ENCODE data around the gene ADAMTS17.

The ADAMTS17 gene

DNA sequence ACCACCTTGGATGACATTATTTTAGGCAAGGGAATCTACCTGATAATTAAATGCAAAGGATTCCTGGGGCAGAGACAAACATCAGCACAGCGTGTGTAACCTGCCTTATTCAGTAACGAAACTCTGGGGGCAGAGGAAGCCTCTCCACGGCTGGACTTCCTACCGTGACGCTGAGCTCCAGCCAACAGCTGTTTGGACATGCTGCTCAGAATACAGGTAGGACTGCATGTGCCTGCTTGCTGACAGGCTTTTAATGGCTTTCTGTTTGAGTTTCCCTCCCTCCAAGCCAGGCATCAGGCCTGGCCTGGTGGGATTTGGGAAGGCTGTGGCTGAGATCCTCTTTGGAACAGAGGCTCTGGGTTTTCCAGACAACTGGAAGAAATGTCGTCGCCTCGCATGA, 150.6 kb downstream of the ADAMTS17 start:
- H3K27me3 ChIP-seq (ENCODE audit: control insufficient read depth, insufficient read depth, low read length): no peaks in the 10 kb centered on the region
- peaks cover 17% of the 10 kb centered on the region for H3K4me1 ChIP-seq (ENCODE audit: control insufficient read depth, insufficient read depth, low read length)
- H3K27ac ChIP-seq (ENCODE audit: low read depth, low read length): no peak overlapping the region
- H3K9ac ChIP-seq (ENCODE audit: low read length): no peak overlapping the region
- H3K4me3 ChIP-seq (ENCODE audit: low read depth, low read length): no peak overlapping the region
- no peaks in the 10 kb centered on the region for H3K9me3 ChIP-seq (ENCODE audit: control insufficient read depth, insufficient read depth, low read depth, low read length)
- H3K36me3 ChIP-seq (ENCODE audit: control insufficient read depth, insufficient read depth, low read length): no peaks in the 10 kb centered on the region

DNA sequence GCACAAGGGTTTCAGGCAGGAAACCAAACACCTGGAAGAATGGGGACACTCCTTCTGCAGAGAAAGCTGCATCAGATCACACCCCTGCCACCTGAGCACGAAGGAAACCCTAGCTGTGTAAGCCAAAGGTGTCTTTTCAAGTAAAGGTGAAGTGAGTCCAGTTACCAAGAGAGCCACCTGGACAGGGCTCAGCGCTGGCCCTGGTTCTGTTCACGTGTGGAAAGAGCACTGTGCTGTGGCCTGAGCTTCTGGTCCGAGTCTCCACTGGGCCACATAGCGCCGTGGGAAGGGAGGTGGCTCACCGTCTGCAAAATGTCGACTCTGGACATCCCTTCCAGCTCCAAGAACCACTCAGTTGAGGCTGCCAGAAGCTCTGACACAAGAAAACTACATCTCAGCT, 151.1 kb downstream of the ADAMTS17 start:
- Histone ChIP-seq H3K9ac (ENCODE audit: low read length) (no peak overlapping the region), H3K9me3 (ENCODE audit: control insufficient read depth, insufficient read depth, low read depth, low read length) (no peaks in the 10 kb centered on the region), H3K36me3 (ENCODE audit: control insufficient read depth, insufficient read depth, low read length) (no peaks in the 10 kb centered on the region), H3K27me3 (ENCODE audit: control insufficient read depth, insufficient read depth, low read length) (no peaks in the 10 kb centered on the region), H3K4me1 (ENCODE audit: control insufficient read depth, insufficient read depth, low read length) (peaks cover 17% of the 10 kb centered on the region), H3K4me3 (ENCODE audit: low read depth, low read length) (no peak overlapping the region), H3K27ac (ENCODE audit: low read depth, low read length) (no peak overlapping the region)

DNA sequence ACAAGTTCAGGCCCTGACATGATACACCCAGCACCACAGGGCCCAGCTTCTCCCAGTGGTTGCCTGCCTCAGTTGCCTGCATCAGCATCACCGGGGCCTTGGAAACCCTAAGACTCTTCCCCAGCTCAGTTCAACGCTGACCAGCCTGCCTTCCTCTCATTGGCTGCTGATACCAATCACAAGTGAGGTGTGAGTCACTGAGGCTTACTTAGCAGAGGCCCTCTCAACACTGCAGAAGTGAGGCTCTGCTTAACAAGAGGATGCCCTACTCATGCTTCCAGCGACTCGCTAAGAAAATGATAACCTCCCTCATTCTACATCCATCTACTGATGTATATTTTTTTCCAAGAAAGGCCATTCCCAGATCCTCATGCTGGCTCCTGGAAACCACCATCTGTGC, 151.9 kb downstream of the ADAMTS17 start:
- Histone ChIP-seq H3K9ac (ENCODE audit: low read length) (no peak overlapping the region), H3K27me3 (ENCODE audit: control insufficient read depth, insufficient read depth, low read length) (no peaks in the 10 kb centered on the region)

GRCh38 chr15:100189319-100189718, 152.5 kb downstream of the ADAMTS17 start:
- H3K36me3 ChIP-seq (ENCODE audit: control insufficient read depth, insufficient read depth, low read length): no peaks in the 10 kb centered on the region
- H3K4me3 ChIP-seq (ENCODE audit: low read depth, low read length): no peak overlapping the region
- no peak overlapping the region for H3K9ac ChIP-seq (ENCODE audit: low read length)
- no peaks in the 10 kb centered on the region for H3K9me3 ChIP-seq (ENCODE audit: control insufficient read depth, insufficient read depth, low read depth, low read length)
- peaks cover 17% of the 10 kb centered on the region for H3K4me1 ChIP-seq (ENCODE audit: control insufficient read depth, insufficient read depth, low read length)
- no peak overlapping the region for H3K27ac ChIP-seq (ENCODE audit: low read depth, low read length)
- H3K27me3 ChIP-seq (ENCODE audit: control insufficient read depth, insufficient read depth, low read length): no peaks in the 10 kb centered on the region

More for the DNA sequence above, 151.9 kb downstream of the ADAMTS17 start:
- Histone ChIP-seq H3K4me3 (ENCODE audit: low read depth, low read length) (no peak overlapping the region), H3K9me3 (ENCODE audit: control insufficient read depth, insufficient read depth, low read depth, low read length) (no peaks in the 10 kb centered on the region), H3K4me1 (ENCODE audit: control insufficient read depth, insufficient read depth, low read length) (peaks cover 17% of the 10 kb centered on the region), H3K27ac (ENCODE audit: low read depth, low read length) (no peak overlapping the region), H3K36me3 (ENCODE audit: control insufficient read depth, insufficient read depth, low read length) (no peaks in the 10 kb centered on the region)

DNA sequence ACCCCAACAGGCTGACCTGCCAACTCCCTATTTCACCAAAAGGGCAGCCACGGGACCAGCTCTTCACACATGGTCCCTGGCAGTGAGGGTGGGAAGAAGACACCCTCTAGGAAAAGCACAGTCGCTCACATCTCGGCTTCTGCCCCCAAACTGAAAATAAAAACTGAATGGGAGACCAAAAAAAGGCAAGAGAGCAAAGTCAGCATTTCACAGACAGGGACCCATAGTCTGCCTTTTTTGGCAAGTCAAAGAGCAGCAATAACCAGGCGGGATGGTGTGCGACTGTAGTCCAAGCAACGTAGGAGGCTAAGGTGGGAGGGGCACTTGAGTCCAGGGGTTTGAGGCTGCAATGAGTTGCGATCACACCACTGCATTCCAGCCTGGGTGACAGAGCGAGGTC, 154.1 kb downstream of the ADAMTS17 start:
- Histone ChIP-seq H3K27me3 (ENCODE audit: control insufficient read depth, insufficient read depth, low read length) (no peaks in the 10 kb centered on the region), H3K4me3 (ENCODE audit: low read depth, low read length) (no peak overlapping the region), H3K9me3 (ENCODE audit: control insufficient read depth, insufficient read depth, low read depth, low read length) (no peaks in the 10 kb centered on the region), H3K4me1 (ENCODE audit: control insufficient read depth, insufficient read depth, low read length) (peaks cover 17% of the 10 kb centered on the region), H3K9ac (ENCODE audit: low read length) (no peak overlapping the region), H3K36me3 (ENCODE audit: control insufficient read depth, insufficient read depth, low read length) (no peaks in the 10 kb centered on the region), H3K27ac (ENCODE audit: low read depth, low read length) (no peak overlapping the region)

GRCh38 chr15:100186960-100187359, 154.8 kb downstream of the ADAMTS17 start:
- Histone ChIP-seq H3K9me3 (ENCODE audit: control insufficient read depth, insufficient read depth, low read depth, low read length) (no peaks in the 10 kb centered on the region), H3K36me3 (ENCODE audit: control insufficient read depth, insufficient read depth, low read length) (no peaks in the 10 kb centered on the region), H3K27ac (ENCODE audit: low read depth, low read length) (no peak overlapping the region), H3K9ac (ENCODE audit: low read length) (no peak overlapping the region), H3K4me1 (ENCODE audit: control insufficient read depth, insufficient read depth, low read length) (peaks cover 11% of the 10 kb centered on the region), H3K4me3 (ENCODE audit: low read depth, low read length) (no peak overlapping the region), H3K27me3 (ENCODE audit: control insufficient read depth, insufficient read depth, low read length) (no peaks in the 10 kb centered on the region)

GRCh38 chr15:100186366-100186765, 155.4 kb downstream of the ADAMTS17 start:
- Histone ChIP-seq H3K4me3 (ENCODE audit: low read depth, low read length) (no peak overlapping the region), H3K27ac (ENCODE audit: low read depth, low read length) (no peak overlapping the region), H3K9me3 (ENCODE audit: control insufficient read depth, insufficient read depth, low read depth, low read length) (no peaks in the 10 kb centered on the region), H3K27me3 (ENCODE audit: control insufficient read depth, insufficient read depth, low read length) (no peaks in the 10 kb centered on the region), H3K9ac (ENCODE audit: low read length) (no peak overlapping the region), H3K36me3 (ENCODE audit: control insufficient read depth, insufficient read depth, low read length) (no peaks in the 10 kb centered on the region), H3K4me1 (ENCODE audit: control insufficient read depth, insufficient read depth, low read length) (peaks cover 7% of the 10 kb centered on the region)

GRCh38 chr15:100183921-100184495, 157.8 kb downstream of the ADAMTS17 start:
- no peak overlapping the region for H3K9ac ChIP-seq (ENCODE audit: low read length)
- H3K27ac ChIP-seq (ENCODE audit: low read depth, low read length): no peak overlapping the region
- no peaks in the 10 kb centered on the region for H3K27me3 ChIP-seq (ENCODE audit: control insufficient read depth, insufficient read depth, low read length)
- no peaks in the 10 kb centered on the region for H3K4me1 ChIP-seq (ENCODE audit: control insufficient read depth, insufficient read depth, low read length)
- H3K9me3 ChIP-seq (ENCODE audit: control insufficient read depth, insufficient read depth, low read depth, low read length): no peaks in the 10 kb centered on the region
- H3K36me3 ChIP-seq (ENCODE audit: control insufficient read depth, insufficient read depth, low read length): no peaks in the 10 kb centered on the region
- no peak overlapping the region for H3K4me3 ChIP-seq (ENCODE audit: low read depth, low read length)

GRCh38 chr15:100180921-100181320, 160.9 kb downstream of the ADAMTS17 start:
- Histone ChIP-seq H3K36me3 (ENCODE audit: control insufficient read depth, insufficient read depth, low read length) (no peaks in the 10 kb centered on the region), H3K27me3 (ENCODE audit: control insufficient read depth, insufficient read depth, low read length) (no peaks in the 10 kb centered on the region), H3K9ac (ENCODE audit: low read length) (no peak overlapping the region), H3K9me3 (ENCODE audit: control insufficient read depth, insufficient read depth, low read depth, low read length) (no peaks in the 10 kb centered on the region), H3K27ac (ENCODE audit: low read depth, low read length) (no peak overlapping the region), H3K4me1 (ENCODE audit: control insufficient read depth, insufficient read depth, low read length) (no peaks in the 10 kb centered on the region), H3K4me3 (ENCODE audit: low read depth, low read length) (no peak overlapping the region)

DNA sequence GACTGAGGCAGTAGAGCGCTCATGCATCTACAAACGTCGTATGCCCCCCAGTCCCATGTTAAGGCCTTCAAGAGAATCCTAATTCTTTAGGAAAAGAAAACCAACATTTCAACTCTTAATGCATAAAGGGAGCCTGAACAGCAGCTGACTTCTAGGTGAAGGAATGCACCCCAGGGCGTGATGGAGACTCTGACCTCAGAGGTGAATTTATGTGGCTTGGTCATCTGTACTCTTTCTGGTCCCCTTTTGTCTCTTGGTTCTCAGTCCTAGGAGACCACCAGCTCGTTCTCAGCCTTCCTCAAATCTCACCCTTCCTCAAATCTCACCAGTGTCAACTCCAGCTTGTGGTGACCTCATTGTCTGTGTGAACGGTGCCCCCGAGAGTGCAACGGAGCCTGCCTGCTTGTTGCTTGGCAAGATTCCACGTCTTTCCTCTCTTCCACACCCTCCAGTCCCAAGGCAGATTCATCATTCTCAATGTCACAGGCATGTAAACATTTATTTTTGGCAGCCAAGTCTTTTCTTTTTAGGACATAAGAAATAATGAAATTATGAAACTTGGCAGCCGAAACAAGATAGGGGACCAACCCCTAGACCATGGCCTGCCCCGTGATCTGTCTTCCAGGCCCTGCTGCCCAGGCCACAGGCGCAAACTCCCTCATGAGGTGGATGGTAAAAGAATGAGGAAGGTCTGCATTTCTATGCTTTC, 166.2 kb downstream of the ADAMTS17 start:
- no peaks in the 10 kb centered on the region for H3K4me1 ChIP-seq (ENCODE audit: control insufficient read depth, insufficient read depth, low read length)

GRCh38 chr15:100174904-100175275, 166.9 kb downstream of the ADAMTS17 start:
- H3K9me3 ChIP-seq (ENCODE audit: control insufficient read depth, insufficient read depth, low read depth, low read length): peaks cover 35% of the 10 kb centered on the region
- H3K9ac ChIP-seq (ENCODE audit: low read length): no peak overlapping the region
- H3K4me1 ChIP-seq (ENCODE audit: control insufficient read depth, insufficient read depth, low read length): no peaks in the 10 kb centered on the region
- no peaks in the 10 kb centered on the region for H3K27me3 ChIP-seq (ENCODE audit: control insufficient read depth, insufficient read depth, low read length)
- H3K4me3 ChIP-seq (ENCODE audit: low read depth, low read length): no peak overlapping the region
- H3K27ac ChIP-seq (ENCODE audit: low read depth, low read length): no peak overlapping the region
- no peaks in the 10 kb centered on the region for H3K36me3 ChIP-seq (ENCODE audit: control insufficient read depth, insufficient read depth, low read length)

More for the DNA sequence above, 166.2 kb downstream of the ADAMTS17 start:
- H3K27ac ChIP-seq (ENCODE audit: low read depth, low read length): no peak overlapping the region
- no peaks in the 10 kb centered on the region for H3K36me3 ChIP-seq (ENCODE audit: control insufficient read depth, insufficient read depth, low read length)
- no peaks in the 10 kb centered on the region for H3K27me3 ChIP-seq (ENCODE audit: control insufficient read depth, insufficient read depth, low read length)
- H3K9me3 ChIP-seq (ENCODE audit: control insufficient read depth, insufficient read depth, low read depth, low read length): peaks cover 35% of the 10 kb centered on the region
- no peak overlapping the region for H3K9ac ChIP-seq (ENCODE audit: low read length)
- H3K4me3 ChIP-seq (ENCODE audit: low read depth, low read length): no peak overlapping the region

Data from HUES6 (cell line).